ENCODE data around the gene CD59.

The CD59 gene

GRCh38 chr11:33696931-33697638, 39.1 kb downstream of the CD59 start:
- Histone ChIP-seq H3K27me3 (replicated peaks; ENCODE audit: control insufficient read depth, insufficient read depth, low read length, poor library complexity, severe bottlenecking) (no peaks in the 10 kb centered on the region), H3K4me1 (ENCODE audit: control insufficient read depth, insufficient read depth, low read length, poor library complexity, severe bottlenecking) (peaks cover 12% of the 10 kb centered on the region), H3K36me3 (ENCODE audit: control insufficient read depth, insufficient read depth, low read length) (no peaks in the 10 kb centered on the region), H3K27ac (ENCODE audit: insufficient read depth, low read length, poor library complexity, severe bottlenecking) (no peak overlapping the region), H3K9me3 (ENCODE audit: control insufficient read depth, low read length) (no peaks in the 10 kb centered on the region), H3K4me3 (ENCODE audit: insufficient read depth, low read depth, low read length, poor library complexity, severe bottlenecking) (no peak overlapping the region)
- DNase-seq: no peak

GRCh38 chr11:33696411-33696810, 39.8 kb downstream of the CD59 start:
- H3K4me1 ChIP-seq (ENCODE audit: control insufficient read depth, insufficient read depth, low read length, poor library complexity, severe bottlenecking): peaks cover 10% of the 10 kb centered on the region
- no peak overlapping the region for H3K27ac ChIP-seq (ENCODE audit: insufficient read depth, low read length, poor library complexity, severe bottlenecking)
- H3K4me3 ChIP-seq (ENCODE audit: insufficient read depth, low read depth, low read length, poor library complexity, severe bottlenecking): no peak overlapping the region
- DNase-seq: no peak
- H3K36me3 ChIP-seq (ENCODE audit: control insufficient read depth, insufficient read depth, low read length): no peaks in the 10 kb centered on the region
- H3K9me3 ChIP-seq (ENCODE audit: control insufficient read depth, low read length): no peaks in the 10 kb centered on the region
- H3K27me3 ChIP-seq (replicated peaks; ENCODE audit: control insufficient read depth, insufficient read depth, low read length, poor library complexity, severe bottlenecking): no peaks in the 10 kb centered on the region

- H3K27me3 ChIP-seq (replicated peaks; ENCODE audit: control insufficient read depth, insufficient read depth, low read length, poor library complexity, severe bottlenecking): no peaks in the 10 kb centered on the region
- H3K36me3 ChIP-seq (ENCODE audit: control insufficient read depth, insufficient read depth, low read length): no peaks in the 10 kb centered on the region
- DNase-seq: no peak
- no peak overlapping the region for H3K27ac ChIP-seq (ENCODE audit: insufficient read depth, low read length, poor library complexity, severe bottlenecking)
- no peaks in the 10 kb centered on the region for H3K9me3 ChIP-seq (ENCODE audit: control insufficient read depth, low read length)
- H3K4me1 ChIP-seq (ENCODE audit: control insufficient read depth, insufficient read depth, low read length, poor library complexity, severe bottlenecking): peaks cover 4% of the 10 kb centered on the region
- H3K4me3 ChIP-seq (ENCODE audit: insufficient read depth, low read depth, low read length, poor library complexity, severe bottlenecking): no peak overlapping the region
Observed at GRCh38 chr11:33695051-33695566, 41.1 kb downstream of the CD59 start.

DNA sequence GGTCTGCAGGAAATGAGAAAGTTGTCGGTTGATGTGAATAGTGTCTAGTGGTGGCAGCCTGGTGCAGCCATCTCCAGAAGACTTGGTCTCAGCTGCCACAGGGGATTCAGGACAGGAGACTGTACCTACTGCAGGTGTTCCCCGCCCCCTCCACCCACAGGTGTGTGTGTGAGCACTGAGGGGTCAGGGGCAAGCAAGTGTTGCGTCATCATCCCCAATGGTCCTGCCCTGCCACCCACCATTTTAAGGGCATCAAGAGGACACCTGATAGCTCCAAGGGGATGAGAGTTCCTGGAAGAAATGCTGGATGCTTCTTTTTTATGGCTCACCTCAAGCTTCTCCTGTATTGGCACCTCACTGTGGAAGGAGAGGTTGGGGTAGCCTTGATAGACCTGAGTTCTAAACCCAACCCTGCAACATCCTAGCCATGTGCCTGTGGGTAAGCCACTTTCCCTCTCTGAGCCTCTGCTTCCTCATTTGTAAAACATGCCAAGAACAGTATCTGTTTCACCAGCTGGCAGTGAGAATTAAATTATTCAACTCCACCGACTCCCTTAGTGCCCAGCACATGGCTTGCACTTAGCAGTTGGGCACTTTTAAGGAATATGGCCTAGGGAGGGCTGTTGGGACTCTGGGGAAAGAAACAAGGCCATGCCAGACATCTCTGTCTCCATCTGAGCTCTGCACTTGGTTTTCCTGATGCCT, 41.7 kb downstream of the CD59 start:
- Histone ChIP-seq H3K27ac (ENCODE audit: insufficient read depth, low read length, poor library complexity, severe bottlenecking) (no peak overlapping the region), H3K4me1 (ENCODE audit: control insufficient read depth, insufficient read depth, low read length, poor library complexity, severe bottlenecking) (no peaks in the 10 kb centered on the region), H3K36me3 (ENCODE audit: control insufficient read depth, insufficient read depth, low read length) (no peaks in the 10 kb centered on the region), H3K9me3 (ENCODE audit: control insufficient read depth, low read length) (no peaks in the 10 kb centered on the region), H3K4me3 (ENCODE audit: insufficient read depth, low read depth, low read length, poor library complexity, severe bottlenecking) (no peak overlapping the region), H3K27me3 (replicated peaks; ENCODE audit: control insufficient read depth, insufficient read depth, low read length, poor library complexity, severe bottlenecking) (no peaks in the 10 kb centered on the region)
- no peak for DNase-seq

GRCh38 chr11:33692541-33692940, 43.7 kb downstream of the CD59 start:
- H3K27ac ChIP-seq (ENCODE audit: insufficient read depth, low read length, poor library complexity, severe bottlenecking): no peak overlapping the region
- no peaks in the 10 kb centered on the region for H3K36me3 ChIP-seq (ENCODE audit: control insufficient read depth, insufficient read depth, low read length)
- H3K27me3 ChIP-seq (replicated peaks; ENCODE audit: control insufficient read depth, insufficient read depth, low read length, poor library complexity, severe bottlenecking): no peaks in the 10 kb centered on the region
- no peak for DNase-seq
- H3K4me1 ChIP-seq (ENCODE audit: control insufficient read depth, insufficient read depth, low read length, poor library complexity, severe bottlenecking): no peaks in the 10 kb centered on the region
- H3K9me3 ChIP-seq (ENCODE audit: control insufficient read depth, low read length): no peaks in the 10 kb centered on the region
- H3K4me3 ChIP-seq (ENCODE audit: insufficient read depth, low read depth, low read length, poor library complexity, severe bottlenecking): no peak overlapping the region

GRCh38 chr11:33692013-33692504, 44.2 kb downstream of the CD59 start:
- Histone ChIP-seq H3K9me3 (ENCODE audit: control insufficient read depth, low read length) (no peaks in the 10 kb centered on the region), H3K36me3 (ENCODE audit: control insufficient read depth, insufficient read depth, low read length) (no peaks in the 10 kb centered on the region), H3K4me1 (ENCODE audit: control insufficient read depth, insufficient read depth, low read length, poor library complexity, severe bottlenecking) (no peaks in the 10 kb centered on the region), H3K27me3 (replicated peaks; ENCODE audit: control insufficient read depth, insufficient read depth, low read length, poor library complexity, severe bottlenecking) (no peaks in the 10 kb centered on the region), H3K4me3 (ENCODE audit: insufficient read depth, low read depth, low read length, poor library complexity, severe bottlenecking) (no peak overlapping the region), H3K27ac (ENCODE audit: insufficient read depth, low read length, poor library complexity, severe bottlenecking) (no peak overlapping the region)
- no peak for DNase-seq

DNA sequence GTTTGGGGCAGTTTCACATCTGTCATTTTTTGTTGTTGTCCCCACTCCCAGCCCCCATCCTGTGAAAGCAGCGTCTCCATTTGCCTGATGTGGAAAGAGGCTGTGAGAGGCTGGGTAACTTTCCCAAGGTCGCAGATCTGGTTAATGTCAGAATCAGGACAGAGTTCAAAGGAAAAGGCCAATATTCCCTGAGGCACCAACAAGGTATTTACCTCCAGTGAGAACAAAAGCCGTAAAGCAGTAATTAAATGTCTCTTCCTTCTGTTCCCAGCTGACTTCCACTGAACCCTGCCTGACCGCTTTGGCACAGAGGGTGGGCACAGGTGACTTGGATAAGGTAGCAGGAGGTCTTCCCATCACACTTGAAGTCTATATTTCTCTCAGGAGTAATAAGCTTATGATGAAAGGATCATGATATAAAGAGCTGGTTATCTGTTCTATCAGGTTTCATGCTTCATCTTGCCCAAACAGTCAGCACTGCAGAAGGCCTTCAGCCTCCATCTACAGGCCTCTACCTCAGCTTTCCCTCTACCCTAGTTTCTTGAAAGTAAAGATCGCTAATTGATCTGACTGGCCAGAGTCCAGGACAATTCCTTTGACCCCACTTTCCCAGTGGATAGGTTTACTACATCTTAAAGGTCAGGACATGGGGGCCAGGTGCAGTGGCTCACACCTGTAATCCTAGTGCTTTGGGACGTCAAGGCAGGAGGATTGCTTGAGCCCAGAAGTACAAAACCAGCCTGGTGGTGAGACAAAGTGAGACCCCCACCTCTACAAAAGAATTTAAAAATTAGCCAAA, 45.0 kb downstream of the CD59 start:
- Histone ChIP-seq H3K4me3 (ENCODE audit: insufficient read depth, low read depth, low read length, poor library complexity, severe bottlenecking) (no peak overlapping the region), H3K9me3 (ENCODE audit: control insufficient read depth, low read length) (no peaks in the 10 kb centered on the region), H3K27me3 (replicated peaks; ENCODE audit: control insufficient read depth, insufficient read depth, low read length, poor library complexity, severe bottlenecking) (no peaks in the 10 kb centered on the region), H3K36me3 (ENCODE audit: control insufficient read depth, insufficient read depth, low read length) (no peaks in the 10 kb centered on the region), H3K27ac (ENCODE audit: insufficient read depth, low read length, poor library complexity, severe bottlenecking) (no peak overlapping the region), H3K4me1 (ENCODE audit: control insufficient read depth, insufficient read depth, low read length, poor library complexity, severe bottlenecking) (no peaks in the 10 kb centered on the region)
- no peak for DNase-seq

DNA sequence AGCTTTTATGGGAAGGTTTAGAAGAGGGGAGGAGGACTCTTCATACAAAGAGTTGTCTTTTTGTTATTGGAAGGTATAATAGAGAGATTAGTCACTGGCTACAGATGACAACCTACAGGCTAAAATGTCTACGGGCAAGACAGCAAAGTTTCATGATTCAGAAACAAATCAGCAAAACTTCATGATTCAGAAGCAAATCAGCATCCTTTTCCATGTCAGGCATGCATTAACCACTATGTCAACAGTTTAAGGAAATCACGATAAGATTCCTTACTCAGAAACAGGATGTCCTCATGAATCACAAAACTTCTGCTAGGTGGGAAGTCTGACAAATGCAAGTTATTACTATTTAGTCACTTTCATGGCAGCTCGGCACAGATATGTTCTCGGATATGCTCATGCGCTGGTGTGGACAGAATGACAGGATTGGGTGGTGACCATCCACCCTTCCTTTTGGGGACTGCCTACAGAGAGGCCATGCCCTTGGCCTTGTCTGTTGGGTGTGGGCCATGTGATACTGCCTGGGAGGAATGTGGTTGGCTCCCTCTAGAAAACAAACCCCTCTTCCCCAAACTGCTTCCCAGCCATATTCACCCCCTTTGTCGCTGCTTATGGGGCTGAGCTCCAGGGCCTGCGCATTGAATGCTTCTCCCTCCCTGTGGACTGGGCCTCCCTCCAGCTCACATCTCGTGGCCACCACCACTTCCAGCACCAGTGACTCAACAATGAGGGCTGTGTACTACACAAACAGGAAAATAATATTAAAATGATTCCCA, 45.7 kb downstream of the CD59 start:
- Histone ChIP-seq H3K4me3 (ENCODE audit: insufficient read depth, low read depth, low read length, poor library complexity, severe bottlenecking) (no peak overlapping the region), H3K4me1 (ENCODE audit: control insufficient read depth, insufficient read depth, low read length, poor library complexity, severe bottlenecking) (no peaks in the 10 kb centered on the region), H3K36me3 (ENCODE audit: control insufficient read depth, insufficient read depth, low read length) (no peaks in the 10 kb centered on the region), H3K9me3 (ENCODE audit: control insufficient read depth, low read length) (no peaks in the 10 kb centered on the region), H3K27me3 (replicated peaks; ENCODE audit: control insufficient read depth, insufficient read depth, low read length, poor library complexity, severe bottlenecking) (no peaks in the 10 kb centered on the region), H3K27ac (ENCODE audit: insufficient read depth, low read length, poor library complexity, severe bottlenecking) (no peak overlapping the region)
- no peak for DNase-seq

- Histone ChIP-seq H3K9me3 (ENCODE audit: control insufficient read depth, low read length) (no peaks in the 10 kb centered on the region), H3K27me3 (replicated peaks; ENCODE audit: control insufficient read depth, insufficient read depth, low read length, poor library complexity, severe bottlenecking) (no peaks in the 10 kb centered on the region), H3K4me3 (ENCODE audit: insufficient read depth, low read depth, low read length, poor library complexity, severe bottlenecking) (no peak overlapping the region), H3K27ac (ENCODE audit: insufficient read depth, low read length, poor library complexity, severe bottlenecking) (no peak overlapping the region), H3K36me3 (ENCODE audit: control insufficient read depth, insufficient read depth, low read length) (no peaks in the 10 kb centered on the region), H3K4me1 (ENCODE audit: control insufficient read depth, insufficient read depth, low read length, poor library complexity, severe bottlenecking) (no peaks in the 10 kb centered on the region)
- no peak for DNase-seq
Observed at GRCh38 chr11:33689501-33689900, 46.7 kb downstream of the CD59 start.
